HG02943 (cell line): ENCODE results near the gene ZNF581.

Experiments used
- ATAC-seq: cut with Tn5 transposase; IDR thresholded peaks from one replicate; pipeline ENCODE4 v1.9.1; 2021; ENCODE audit warnings: mild to moderate bottlenecking, low read depth, moderate library complexity; ENCODE audit not compliant: unreplicated experiment

The ZNF581 gene

GRCh38 chr19:55691561-55692481 is 48.4 kb downstream of the ZNF581 start:
- no peak for ATAC-seq

DNA sequence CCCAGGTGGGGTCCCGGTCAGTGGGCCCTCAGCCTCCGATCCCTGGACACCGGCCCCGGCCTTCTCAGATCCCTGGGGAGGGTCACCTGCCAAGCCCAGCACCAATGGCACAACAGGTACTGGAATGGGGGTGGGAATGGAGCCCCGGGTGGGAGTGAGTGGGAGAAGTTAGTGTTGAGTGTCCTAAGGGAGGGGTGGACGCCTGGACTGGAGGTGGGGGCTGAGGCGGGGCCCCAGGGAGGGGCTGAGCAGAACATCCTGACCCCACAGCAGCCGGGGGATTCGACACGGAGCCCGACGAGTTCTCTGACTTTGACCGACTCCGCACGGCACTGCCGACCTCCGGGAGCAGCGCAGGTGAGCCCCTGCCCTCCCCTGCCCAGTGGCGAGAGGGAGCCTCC is 49.2 kb downstream of the ZNF581 start:
- ATAC-seq = no peak

DNA sequence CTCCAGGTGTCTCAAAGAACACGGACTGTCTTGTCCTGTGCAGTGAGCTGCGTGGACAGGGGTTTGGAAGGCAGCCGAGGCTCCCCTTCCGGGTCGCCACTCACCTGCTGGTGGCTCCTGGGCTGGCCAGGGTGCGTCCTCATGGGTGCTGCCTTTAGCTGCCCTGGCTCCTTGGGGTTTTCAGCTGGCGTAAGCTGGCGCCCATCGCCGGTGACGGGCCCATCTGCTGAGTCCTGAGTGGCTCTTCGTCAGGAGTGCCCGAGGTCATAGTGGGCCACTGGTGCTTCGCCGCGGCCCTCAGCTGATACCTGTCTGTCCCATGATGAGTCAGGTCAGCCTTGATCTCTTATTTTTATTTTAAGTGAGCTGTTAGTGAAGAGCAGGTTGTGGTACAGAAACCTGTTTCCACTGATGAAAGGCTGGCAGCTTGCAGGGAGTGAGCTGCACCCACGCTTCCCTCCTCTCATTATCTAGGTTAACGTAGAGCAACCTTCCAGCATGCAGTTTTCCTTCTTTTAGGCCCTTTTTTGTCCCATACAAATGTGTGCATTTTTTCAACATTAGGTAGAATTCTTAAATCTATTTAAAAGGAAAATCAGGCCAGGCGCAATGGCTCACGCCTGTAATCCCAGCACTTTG is 50.0 kb downstream of the ZNF581 start:
- ATAC-seq = no peak

- ATAC-seq = no peak
These were observed 50.8 kb downstream of the ZNF581 start for GRCh38 chr19:55694241-55694655.

- no peak for ATAC-seq
These were observed 51.4 kb downstream of the ZNF581 start for GRCh38 chr19:55694656-55695491.
